LNCaP clone FGC (cell line): Measurements from ENCODE around the gene SLC24A4.

Experiments
- DNase-seq: peaks from one replicate; pipeline ENCODE4 v3.0.0-alpha.2; 2011; ENCODE audit warnings: low read depth
- H3K4me3 ChIP-seq: 2 replicates; pipeline ENCODE4 v1.5.1; 2011; ENCODE audit warnings: mild to moderate bottlenecking, low read depth, low read length, control low read depth
- CTCF ChIP-seq: IDR thresholded peaks from 2 replicates; pipeline ENCODE4 v1.5.1; 2012; ENCODE audit warnings: mild to moderate bottlenecking; ENCODE audit not compliant: control insufficient read depth, insufficient read depth; ENCODE audit errors: extremely low read depth

The SLC24A4 gene

GRCh38 chr14:92458136-92459029 is 135.4 kb downstream of the SLC24A4 start:
- no peak for TF ChIP-seq CTCF
- no peak for DNase-seq
- no peak overlapping the region for H3K4me3 ChIP-seq

DNA sequence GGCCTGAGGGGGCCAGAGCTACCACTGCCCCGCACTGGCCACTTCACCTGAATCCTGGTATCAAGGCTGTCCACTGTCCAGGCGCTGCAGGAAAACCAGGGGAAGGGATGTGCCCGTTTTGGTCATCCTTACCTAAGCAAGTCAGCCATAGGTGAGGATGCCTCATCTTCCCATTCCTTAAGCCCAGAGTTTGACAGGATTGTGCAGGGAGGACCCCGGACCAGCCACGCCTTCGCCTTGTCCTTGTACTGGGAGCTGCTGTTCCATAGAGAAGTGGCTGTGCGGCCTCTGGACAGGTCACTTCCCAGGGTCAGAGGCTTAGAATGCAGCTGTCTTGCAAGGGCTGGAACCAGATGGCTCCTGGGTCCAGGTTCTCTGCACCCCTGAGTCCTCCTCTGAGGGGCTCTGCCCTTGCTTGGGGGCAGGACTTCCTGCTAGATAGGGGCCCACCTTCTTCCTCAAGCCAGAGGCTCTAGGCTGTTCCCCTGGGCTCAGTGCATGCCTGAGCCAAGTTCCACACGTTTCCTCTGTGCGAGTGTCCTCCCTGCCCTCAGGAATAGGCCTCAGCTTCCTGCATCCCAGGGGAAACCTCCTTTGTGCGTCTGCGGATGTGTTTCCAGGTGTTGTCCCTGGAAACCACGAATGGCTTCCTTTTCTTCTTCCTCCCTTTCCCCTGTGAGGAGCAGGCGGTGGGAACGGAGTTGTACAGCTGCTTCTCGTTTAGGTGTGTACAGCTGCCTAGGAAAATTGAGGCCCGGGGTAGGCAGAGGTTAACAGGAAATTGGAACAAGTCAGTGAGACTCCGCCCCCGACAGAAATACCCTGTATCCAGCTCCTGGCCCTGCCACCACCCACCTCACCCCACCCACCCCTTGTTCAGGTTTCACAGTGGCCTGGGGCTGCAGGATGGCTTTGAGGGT is 136.3 kb downstream of the SLC24A4 start:
- no peak overlapping the region for H3K4me3 ChIP-seq
- DNase-seq, result no peak
- no peak for TF ChIP-seq CTCF

DNA sequence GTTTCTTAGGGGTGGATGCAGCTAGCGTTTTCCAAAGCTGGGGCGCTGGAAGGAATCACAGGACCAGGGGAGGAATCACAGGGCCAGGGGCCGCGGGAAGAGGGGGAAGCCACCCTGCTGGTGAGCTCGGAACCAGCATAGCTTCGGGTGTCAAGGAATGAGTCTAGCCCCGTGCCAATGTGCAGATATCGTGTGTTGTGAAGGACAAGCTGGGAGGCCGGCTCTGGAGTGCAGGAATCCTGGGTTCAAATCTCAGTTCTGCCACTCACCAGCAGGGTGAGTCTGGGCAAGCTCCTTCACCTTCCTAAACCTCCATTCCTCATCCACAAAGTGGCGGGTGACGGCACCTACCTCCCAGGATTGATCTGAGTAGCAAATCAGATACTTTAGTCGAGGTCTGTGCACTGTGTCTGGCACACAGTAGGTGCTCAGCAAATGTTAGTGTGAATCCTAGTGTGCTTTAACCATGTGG is 137.0 kb downstream of the SLC24A4 start:
- TF ChIP-seq CTCF, result no peak
- no peak overlapping the region for H3K4me3 ChIP-seq
- DNase-seq, result no peak

GRCh38 chr14:92460541-92460915 is 137.6 kb downstream of the SLC24A4 start:
- DNase-seq, result no peak
- H3K4me3 ChIP-seq, result no peak overlapping the region
- TF ChIP-seq CTCF, result no peak

GRCh38 chr14:92460916-92461579 is 138.1 kb downstream of the SLC24A4 start:
- no peak overlapping the region for H3K4me3 ChIP-seq
- DNase-seq, result no peak
- no peak for TF ChIP-seq CTCF

DNA sequence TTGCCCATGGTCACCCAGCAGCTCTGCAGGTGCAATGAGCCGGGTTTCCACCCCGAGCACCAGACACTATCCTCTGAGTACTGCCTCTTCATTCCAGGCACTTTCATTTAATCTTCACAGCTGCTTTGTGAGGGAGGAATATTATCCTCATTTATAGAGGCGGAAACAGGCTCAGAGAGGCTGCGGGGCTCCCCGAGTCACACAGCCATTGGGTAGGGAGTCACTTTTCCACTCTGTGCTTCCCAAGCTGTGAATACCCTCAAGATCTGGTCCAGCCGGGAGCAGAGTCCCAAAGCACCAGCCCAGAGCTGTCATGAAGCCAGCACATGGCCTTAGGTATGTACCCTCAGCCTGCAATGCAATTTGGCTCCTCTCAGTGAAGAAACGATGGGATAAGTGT is 138.9 kb downstream of the SLC24A4 start:
- DNase-seq, result no peak
- no peak overlapping the region for H3K4me3 ChIP-seq
- TF ChIP-seq CTCF, result no peak
